Gastrocnemius medialis (tissue), 4 donors: ENCODE results near the gene RTKN2.

Source experiments
- POLR2A ChIP-seq, 2 donors: fragments of 450-650 bp; IDR thresholded peaks; one replicate each; pipeline ENCODE4 v1.6.1; 2017; ENCODE audit warnings: antibody characterized with exemption in 2 of 2, mild to moderate bottlenecking in 2 of 2, moderate library complexity in 2 of 2
- TF ChIP-seq, protein P1 (sequence below), 5 experiments: fragments of 450-650 bp in 3 of 5; fragments of 200-600 bp in 2 of 5; sonication (generic) in 2 of 5; IDR thresholded peaks in 4 of 5; conservative IDR thresholded peaks in 1 of 5; 1 replicate in 4 of 5; 2 replicates in 1 of 5; pipeline ENCODE4 v1.5.1; 2016 to 2019; ENCODE audit warnings: antibody characterized with exemption in 5 of 5, mild to moderate bottlenecking in 3 of 5, moderate library complexity in 3 of 5

DNA sequence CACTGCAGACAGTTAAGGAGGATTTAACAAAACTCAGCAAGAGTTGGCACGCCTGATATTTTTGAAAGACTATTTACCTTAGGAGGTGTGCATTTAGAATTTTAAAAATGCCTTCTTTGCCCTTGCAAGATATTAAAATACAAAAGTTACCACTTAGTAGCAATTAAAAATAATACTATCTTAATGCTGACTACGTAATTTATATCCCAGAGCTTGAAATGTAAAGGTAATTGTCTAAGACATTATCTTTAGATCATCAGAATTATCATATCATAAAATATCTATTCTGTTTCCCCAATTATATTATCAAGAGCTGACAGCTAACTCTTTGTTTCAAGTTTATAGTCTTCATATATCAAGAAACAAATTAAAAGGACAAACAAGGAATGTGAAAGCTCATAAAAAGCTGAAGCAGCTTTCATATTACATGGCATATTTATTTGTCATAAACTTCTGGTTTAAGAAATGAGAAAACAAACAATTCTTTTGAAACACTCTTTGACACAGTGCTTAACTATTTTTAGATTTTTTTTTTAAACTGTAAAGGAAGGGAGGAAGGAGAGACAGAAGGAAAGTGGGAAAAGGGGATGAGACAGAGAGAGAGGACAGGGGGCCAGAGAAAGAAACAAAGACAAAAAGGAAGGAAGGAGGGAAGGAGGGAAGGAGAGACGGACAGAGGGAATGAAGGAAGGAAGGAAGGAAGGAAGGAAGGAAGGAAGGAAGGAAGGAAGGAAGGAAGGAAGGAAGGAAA lies 73.5 kb downstream of the RTKN2 start:
- TF ChIP-seq, protein P1, sequence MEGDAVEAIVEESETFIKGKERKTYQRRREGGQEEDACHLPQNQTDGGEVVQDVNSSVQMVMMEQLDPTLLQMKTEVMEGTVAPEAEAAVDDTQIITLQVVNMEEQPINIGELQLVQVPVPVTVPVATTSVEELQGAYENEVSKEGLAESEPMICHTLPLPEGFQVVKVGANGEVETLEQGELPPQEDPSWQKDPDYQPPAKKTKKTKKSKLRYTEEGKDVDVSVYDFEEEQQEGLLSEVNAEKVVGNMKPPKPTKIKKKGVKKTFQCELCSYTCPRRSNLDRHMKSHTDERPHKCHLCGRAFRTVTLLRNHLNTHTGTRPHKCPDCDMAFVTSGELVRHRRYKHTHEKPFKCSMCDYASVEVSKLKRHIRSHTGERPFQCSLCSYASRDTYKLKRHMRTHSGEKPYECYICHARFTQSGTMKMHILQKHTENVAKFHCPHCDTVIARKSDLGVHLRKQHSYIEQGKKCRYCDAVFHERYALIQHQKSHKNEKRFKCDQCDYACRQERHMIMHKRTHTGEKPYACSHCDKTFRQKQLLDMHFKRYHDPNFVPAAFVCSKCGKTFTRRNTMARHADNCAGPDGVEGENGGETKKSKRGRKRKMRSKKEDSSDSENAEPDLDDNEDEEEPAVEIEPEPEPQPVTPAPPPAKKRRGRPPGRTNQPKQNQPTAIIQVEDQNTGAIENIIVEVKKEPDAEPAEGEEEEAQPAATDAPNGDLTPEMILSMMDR (IDR thresholded peaks at IDR 0.05 in 4 of 5, conservative IDR thresholded peaks at IDR 0.05 in 1 of 5) = no peak
- no peak for TF ChIP-seq POLR2A (IDR thresholded peaks at IDR 0.05)
